T-helper 1 cell (primary cell): ENCODE measurements around the gene ATP2C1.
A peak's percentile ranks its signal among the peaks of the same experiment; 100 is the strongest.

Source experiments
- DNase-seq, 5 donors: peaks; one replicate each; pipeline ENCODE4 v3.0.0-alpha.2; 2012 to 2020

Gene ATP2C1

DNA sequence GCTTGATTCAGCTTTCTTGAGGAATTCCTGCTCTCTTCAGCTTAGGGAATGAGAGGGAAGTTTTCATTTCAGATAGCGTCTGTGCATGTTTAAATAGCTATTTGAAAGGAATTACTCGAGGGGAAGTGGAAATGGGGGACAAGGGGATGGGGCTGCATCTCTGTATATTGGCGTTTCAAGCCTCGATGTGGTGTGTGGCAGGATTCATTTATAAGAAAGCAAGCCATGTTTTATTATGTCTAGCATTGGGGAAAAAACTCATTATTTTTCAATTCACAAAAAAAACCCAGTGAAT, 1.0 kb downstream of the ATP2C1 start:
- no peak for DNase-seq

GRCh38 chr3:130895690-130896488, 2.0 kb downstream of the ATP2C1 start:
- peak in 1 of 5 donors; percentile 49 for DNase-seq

DNA sequence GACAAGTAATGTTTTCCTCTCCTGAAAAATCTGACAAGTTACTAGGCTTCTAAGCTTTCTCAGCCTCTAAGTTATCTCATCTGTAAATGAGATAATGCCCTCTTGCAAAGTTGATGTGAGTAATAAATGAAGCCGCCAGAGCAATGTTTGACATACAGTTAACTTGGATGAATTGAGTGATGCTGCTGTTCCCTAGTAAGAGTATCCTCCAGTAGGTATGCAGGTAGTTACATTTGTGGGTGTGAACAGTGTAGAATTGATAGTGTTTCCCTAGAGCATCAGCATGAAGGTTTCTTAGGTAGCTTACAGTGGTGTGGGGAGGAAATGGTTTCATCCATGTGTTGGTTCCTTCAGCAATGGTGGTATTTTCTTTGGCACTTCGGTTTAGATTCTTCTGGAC, 3.4 kb downstream of the ATP2C1 start:
- DNase-seq = no peak

GRCh38 chr3:130900959-130901358, 7.1 kb downstream of the ATP2C1 start:
- no peak for DNase-seq

- DNase-seq = no peak
Observed at GRCh38 chr3:130901463-130902204, 7.8 kb downstream of the ATP2C1 start.

GRCh38 chr3:130903412-130903908, 9.6 kb downstream of the ATP2C1 start:
- DNase-seq = no peak

DNA sequence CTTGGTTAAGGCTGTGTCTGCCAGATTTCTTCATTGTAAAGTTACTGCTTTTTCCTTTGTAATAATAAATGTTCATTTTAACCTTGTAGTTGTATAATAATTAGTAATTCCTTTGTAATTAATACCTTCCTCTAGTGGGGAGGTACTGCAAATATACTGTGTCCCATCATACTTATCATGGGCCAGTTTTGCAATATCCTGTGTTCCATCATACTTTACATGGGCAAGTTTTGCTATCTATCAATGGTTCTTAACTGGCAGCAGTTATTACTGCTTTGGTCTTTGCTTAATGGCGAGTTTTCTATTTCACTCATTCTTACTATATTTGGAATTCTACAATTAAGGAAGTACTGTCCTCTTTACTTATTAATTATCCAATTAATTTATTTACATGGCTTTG, 10.6 kb downstream of the ATP2C1 start:
- DNase-seq = no peak

DNA sequence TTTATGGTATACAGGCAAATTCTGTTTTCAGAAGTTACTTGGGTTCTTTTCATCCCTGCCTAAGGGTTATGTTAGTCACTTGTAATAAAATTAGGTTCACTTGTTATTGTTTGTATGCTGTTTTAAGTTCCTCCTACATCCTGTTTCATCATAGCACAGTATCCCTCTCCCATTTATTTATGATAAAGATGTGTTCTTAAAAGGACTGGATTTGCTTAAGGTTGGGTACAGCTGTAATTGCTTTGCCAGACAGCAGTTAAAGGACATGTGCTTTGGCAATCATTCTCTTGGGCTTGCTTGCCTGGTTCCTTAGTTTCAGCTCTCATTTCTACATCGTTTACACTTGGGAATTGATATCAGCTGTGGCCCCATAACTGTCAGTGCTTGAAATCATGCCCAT, 11.7 kb downstream of the ATP2C1 start:
- no peak for DNase-seq

- no peak for DNase-seq
Observed at GRCh38 chr3:130906374-130906995, 12.6 kb downstream of the ATP2C1 start.

GRCh38 chr3:130907500-130907899, 13.6 kb downstream of the ATP2C1 start:
- DNase-seq = no peak

- peak in 1 of 5 donors; percentile 54 for DNase-seq
Observed at GRCh38 chr3:130907966-130908365, 14.1 kb downstream of the ATP2C1 start.

- DNase-seq = no peak
Observed at GRCh38 chr3:130915567-130916292, 21.8 kb downstream of the ATP2C1 start.

DNA sequence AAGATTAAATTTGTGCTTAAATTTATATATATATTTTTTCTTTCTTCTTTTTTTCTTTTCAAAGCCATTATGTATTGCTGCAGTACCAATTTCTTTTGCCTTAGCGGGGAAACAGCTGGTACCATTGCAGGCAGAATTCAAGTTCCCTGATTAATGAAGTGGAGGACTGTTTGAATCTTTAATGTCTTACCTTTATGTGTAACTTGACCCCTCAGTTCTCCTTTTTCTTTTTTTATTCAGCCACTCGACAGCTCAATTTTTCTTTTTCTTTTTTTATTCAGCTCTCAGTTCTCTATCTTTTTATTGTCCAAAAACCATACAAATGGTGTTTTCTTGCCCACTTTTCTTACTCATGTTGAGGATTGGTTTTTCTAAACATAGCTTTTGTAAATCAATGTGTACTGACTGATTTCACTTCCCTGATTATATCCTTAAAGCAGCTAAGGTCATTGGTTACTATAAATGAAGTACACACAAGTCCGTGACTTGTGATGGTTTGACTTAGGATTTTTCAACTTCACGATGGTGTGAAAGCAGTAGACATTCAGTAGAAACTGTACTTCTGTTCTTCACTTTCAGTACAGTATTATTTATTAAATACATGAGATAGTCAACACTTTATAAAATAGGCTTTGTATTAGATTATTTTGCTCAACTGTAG, 22.8 kb downstream of the ATP2C1 start:
- DNase-seq = no peak

GRCh38 chr3:130918328-130918727, 24.4 kb downstream of the ATP2C1 start:
- no peak for DNase-seq

GRCh38 chr3:130925628-130926027, 31.7 kb downstream of the ATP2C1 start:
- DNase-seq = no peak

GRCh38 chr3:130926504-130926903, 32.6 kb downstream of the ATP2C1 start:
- no peak for DNase-seq

DNA sequence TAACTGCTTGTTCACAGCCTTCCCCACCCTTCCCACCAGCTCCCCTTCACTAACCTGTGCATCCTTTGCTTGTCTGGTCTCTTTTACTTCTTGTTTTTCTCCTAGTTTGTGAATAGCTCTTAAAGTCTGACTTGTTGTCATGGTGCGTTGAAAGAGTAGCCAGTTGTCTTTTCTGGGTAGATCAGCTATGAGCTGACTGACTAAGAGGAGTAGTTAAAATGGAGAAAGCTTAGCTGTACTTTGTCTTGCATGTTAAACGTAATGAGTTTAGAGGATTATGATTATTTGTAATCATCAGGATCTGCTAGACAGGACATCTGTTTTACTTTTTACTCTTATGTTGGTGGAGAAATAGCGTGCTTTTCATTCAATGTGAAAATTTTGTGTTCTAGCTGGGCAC, 35.9 kb downstream of the ATP2C1 start:
- DNase-seq = no peak

DNA sequence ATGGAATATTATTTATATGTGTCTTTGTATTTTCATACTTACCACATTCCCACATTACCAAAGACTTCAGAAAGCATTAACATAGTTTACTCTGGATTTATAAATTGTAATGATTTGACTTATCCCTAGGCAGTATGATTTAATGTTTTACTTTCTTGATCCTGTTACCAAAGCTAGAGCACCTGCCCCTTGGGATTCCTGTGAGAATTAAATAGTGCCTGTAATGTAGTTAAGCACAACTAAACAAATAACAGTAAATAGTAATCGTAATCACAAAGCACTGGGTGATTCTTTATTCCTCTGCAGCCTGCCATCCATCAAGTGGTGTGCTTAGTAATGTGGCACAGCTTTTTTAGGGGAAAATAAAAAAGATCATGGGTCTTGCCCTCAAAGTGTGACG, 39.1 kb downstream of the ATP2C1 start:
- DNase-seq = no peak

DNA sequence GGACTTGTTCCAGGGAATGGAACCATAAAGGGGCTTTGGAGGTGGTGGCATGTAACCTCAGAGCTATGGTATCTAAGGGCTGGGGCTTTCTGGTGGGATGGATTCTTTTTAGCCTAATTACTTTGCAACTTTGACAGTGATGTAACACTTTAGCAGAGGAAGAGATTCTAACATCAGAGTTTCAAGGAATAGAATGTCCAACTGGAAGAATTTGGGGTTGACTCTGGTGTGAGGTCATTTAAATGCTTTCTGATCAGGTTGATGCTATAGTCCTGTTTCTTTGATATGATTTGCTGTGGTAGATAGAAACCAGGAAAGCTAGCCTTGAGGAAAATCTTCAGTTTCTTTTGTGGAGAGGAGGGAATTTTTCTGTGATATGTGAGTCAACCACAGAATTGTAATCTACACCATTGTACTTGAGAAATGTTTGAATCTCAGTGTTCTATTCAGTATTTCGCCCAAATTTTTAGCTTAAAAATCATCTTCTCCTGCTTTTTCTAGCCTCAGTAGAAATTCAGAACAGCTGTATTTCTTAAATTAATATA, 40.0 kb downstream of the ATP2C1 start:
- DNase-seq = no peak

DNA sequence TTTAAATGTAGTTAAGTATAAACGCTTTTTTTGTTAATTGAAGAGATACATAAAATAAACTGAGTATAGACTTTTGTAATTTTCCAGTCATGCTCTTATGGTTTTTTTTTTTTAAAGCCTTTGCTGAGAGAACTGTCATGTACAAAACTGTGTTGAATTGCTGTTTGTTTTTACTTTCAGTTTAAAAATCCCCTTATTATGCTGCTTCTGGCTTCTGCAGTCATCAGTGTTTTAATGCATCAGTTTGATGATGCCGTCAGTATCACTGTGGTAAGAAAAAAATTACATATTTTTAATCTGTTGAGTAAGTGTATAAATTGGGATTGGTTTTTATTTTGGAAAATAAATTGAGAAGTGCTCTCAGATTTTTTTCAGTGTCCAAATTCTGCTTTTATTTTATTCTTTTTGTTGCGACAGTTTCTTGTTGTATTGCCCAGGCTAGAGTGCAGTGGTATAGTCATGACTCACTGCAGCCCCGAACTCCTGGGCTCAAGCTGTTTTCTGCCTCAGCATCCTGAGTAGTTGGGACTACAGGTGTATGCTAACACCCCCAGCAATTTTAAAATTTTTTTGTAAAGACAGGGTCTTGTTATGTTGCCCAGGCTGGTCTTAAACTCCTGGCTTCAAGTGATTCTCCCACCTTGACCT, 40.7 kb downstream of the ATP2C1 start:
- DNase-seq = no peak

DNA sequence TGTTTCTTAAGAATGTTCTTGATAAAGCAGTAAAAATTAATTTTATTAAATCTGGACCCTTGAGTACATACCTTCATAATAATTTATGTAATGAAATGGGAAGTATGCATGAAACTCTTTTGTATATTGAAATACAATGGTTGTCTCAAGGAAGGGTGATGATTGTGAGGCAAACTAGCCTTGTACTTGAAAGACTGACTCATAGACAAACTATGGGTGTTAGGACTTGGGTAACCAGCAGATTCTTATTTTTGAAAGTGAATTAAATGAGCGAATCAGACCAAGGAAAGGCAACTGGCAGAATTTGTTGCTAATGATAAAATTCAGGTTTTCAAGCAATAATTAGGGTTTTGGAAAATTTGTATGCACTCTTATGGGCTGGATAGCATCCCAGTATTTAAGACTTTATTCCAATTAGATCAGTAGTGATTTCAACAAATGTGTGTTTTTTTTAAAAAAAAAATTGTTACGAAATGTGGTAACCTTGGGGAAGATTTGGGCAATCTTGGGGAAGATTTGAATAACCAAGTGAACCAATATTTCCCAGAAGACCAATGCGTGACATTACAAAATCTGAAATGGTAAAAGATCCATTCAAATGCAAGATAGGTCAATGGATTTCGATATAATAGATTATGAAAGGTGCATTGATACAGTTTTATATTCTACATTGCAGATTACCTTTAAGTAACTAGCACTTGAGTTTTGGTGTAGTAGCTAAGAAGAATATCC, 42.0 kb downstream of the ATP2C1 start:
- no peak for DNase-seq
